Stimulated activated CD4-positive, alpha-beta T cell treated with anti-CD3 and anti-CD28 coated beads, Interleukin-12 subunit alpha, Interleukin-12 subunit beta, amount 100 ng/mL, for 48 hours (primary cell): ENCODE results near the gene MARK1.

Experiments
- DNase-seq, 3 donors: peaks; one replicate each; pipeline ENCODE4 v3.0.0-alpha.2; 2020; ENCODE audit warnings: low read depth in 2 of 3, low spot score in 1 of 3

The MARK1 gene

DNA sequence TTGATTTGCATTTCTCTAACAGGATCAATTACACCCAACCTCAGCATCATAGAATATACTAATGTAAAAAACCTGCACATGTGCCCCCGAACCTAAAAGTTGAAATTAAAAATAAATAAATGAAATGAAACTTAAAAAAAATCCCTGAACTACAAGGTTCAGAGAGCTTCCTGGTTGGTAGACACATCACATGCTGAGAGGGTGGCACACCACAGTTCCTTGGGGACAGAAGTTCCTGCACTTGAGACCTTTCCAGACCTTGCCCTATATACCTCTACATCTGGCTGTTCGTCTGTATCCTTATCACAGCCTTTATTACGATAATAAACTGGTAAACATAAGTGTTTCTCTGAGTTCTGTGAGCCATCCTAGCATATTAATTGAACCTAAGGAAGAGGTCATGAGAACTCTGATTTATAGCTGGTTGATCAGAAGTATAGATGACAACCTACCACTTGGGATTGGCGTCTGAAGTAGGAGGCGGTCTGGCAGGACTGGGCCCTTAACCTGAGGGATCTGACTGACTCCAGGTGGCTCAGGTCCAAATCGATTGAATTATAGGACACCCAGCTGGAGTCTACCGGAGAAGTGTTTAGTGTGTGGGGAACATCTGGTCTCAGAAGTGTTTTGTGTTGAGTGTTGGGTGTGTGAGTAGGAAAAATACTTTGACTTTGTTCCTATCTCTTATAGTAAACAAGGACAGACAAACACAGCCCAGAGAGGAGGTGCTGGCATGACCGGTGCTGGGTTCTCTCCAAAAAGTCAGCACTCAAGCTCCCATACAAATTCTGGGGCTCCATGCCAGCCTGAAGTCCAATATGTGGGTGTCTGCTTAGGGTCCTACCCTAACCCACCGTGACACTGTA lies 181.2 kb downstream of the MARK1 start:
- no peak for DNase-seq

DNA sequence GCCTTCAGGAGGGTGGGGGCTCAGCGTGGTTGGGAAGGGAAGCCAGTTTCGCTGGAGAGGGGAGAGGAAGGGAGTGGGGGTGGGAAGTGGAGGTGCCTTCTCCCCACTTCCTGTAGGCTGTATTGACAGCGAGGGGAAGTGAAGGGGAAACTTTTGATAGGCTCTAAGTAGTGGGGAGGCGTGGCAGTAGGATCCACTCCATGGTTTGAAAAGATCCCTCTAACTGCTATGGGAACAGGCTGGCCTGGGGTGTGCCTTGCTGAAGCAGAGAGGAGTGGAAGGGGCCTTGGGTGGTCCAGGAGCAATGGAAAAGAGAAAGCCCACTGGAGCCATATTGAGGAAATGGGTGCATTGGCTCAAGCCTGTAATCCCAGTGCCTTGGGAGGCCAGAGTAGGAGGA lies 182.4 kb downstream of the MARK1 start:
- no peak for DNase-seq

DNA sequence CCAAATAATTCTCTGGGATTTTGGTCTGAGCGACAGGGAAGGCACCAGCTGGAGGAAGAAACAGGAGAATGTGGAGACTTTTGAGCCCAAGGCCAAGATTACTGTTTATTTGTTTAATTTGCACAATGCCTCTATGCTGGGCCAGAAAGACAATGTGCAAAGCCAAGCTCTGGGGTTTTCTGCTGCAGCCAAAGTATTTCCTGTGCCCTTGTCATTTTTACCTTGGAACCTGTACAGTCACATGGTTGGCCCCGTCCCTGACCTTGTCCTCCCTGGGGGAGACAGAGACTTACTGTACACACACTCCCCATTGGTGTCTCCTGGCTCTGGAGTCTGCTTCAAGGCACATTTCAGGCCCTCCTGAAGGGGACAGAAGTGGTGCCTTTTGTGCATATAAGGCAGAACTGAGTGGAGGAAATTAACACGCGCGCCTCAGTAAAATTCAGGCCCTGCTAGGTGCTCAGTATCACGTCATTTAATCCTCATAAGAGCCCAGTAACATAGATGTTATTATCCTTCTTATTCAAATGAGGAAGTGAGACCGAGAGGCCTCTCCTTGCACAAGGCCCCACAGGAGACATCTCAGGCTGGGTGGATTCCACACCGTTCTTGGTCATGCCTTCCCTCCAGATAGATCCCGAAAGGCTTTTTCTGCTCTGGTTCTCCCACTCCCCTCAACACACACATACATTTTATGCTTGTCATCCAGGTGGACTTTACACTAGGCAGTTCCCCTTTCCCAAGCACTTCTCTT lies 183.3 kb downstream of the MARK1 start:
- DNase-seq, result no peak
